HUES64 (cell line): ENCODE measurements around the gene GPBP1.
"Not testable (repeated sequence)": the region's sequence is repeated elsewhere in the genome, so short reads cannot be mapped to it uniquely, and the experiment has no call there.

Source experiments
- H3K27ac ChIP-seq: 2 replicates; pipeline ENCODE4 v1.7.0; 2013; ENCODE audit warnings: low read depth, low read length, inconsistent platforms
- H3K27me3 ChIP-seq: 2 replicates; pipeline ENCODE4 v1.6.1; 2013; ENCODE audit warnings: mild to moderate bottlenecking, low read length; ENCODE audit not compliant: insufficient read depth
- H3K36me3 ChIP-seq: 2 replicates; pipeline ENCODE4 v1.6.1; 2013; ENCODE audit warnings: mild to moderate bottlenecking, low read length; ENCODE audit not compliant: insufficient read depth
- H3K4me1 ChIP-seq: 2 replicates; pipeline ENCODE4 v1.6.1; 2013; ENCODE audit warnings: mild to moderate bottlenecking, low read length, moderate library complexity; ENCODE audit not compliant: insufficient read depth
- H3K4me3 ChIP-seq: 2 replicates; pipeline ENCODE4 v1.5.1; 2013; ENCODE audit warnings: mild to moderate bottlenecking, low read length, moderate library complexity
- H3K9ac ChIP-seq: 2 replicates; pipeline ENCODE4 v1.6.1; 2013; ENCODE audit warnings: mild to moderate bottlenecking, low read depth, low read length
- H3K9me3 ChIP-seq: 2 replicates; pipeline ENCODE4 v1.6.1; 2013; ENCODE audit warnings: low read depth, low read length; ENCODE audit not compliant: insufficient read depth
- WGBS: fragments of 150-250, 120-280 bp; methylation state at CpG from one replicate; pipeline ENCODE4 v1.1.7; 2013; ENCODE audit warnings: missing lambda C conversion rate; 5-methylcytosine and 5-hydroxymethylcytosine counted together

The GPBP1 gene

GRCh38 chr5:57178238-57178637 is 4.4 kb downstream of the GPBP1 start:
- not testable (repeated sequence) for H3K9ac ChIP-seq, H3K9me3 ChIP-seq, H3K27me3 ChIP-seq, H3K27ac ChIP-seq
- WGBS = 83% methylated on average over 12 of the region's 12 CpGs
- Histone ChIP-seq H3K4me3 (peak overlapping the region; percentile 97), H3K4me1 (peaks cover 26% of the 10 kb centered on the region), H3K36me3 (peaks cover 32% of the 10 kb centered on the region)

- Histone ChIP-seq H3K27ac (no peak overlapping the region), H3K4me1 (peaks cover 26% of the 10 kb centered on the region), H3K9me3 (no peaks in the 10 kb centered on the region), H3K36me3 (peaks cover 44% of the 10 kb centered on the region), H3K4me3 (peak overlapping the region; percentile 97), H3K9ac (peak overlapping the region; percentile 17; the same call in 1 of the 2 replicates), H3K27me3 (no peaks in the 10 kb centered on the region)
- 78% methylated on average over 12 of the region's 12 CpGs for WGBS
Measured at GRCh38 chr5:57179262-57180200, 5.7 kb downstream of the GPBP1 start.

- 92% methylated on average over 10 of the region's 10 CpGs for WGBS
- Histone ChIP-seq H3K27ac (no peak overlapping the region), H3K9ac (no peak overlapping the region), H3K9me3 (no peaks in the 10 kb centered on the region), H3K4me1 (peaks cover 32% of the 10 kb centered on the region), H3K36me3 (peaks cover 41% of the 10 kb centered on the region), H3K4me3 (no peak overlapping the region), H3K27me3 (no peaks in the 10 kb centered on the region)
Measured at GRCh38 chr5:57181154-57181553, 7.3 kb downstream of the GPBP1 start.

GRCh38 chr5:57184322-57184721 is 10.5 kb downstream of the GPBP1 start:
- H3K27me3 ChIP-seq = no peaks in the 10 kb centered on the region
- no peaks in the 10 kb centered on the region for H3K9me3 ChIP-seq
- no peak overlapping the region for H3K9ac ChIP-seq
- peaks cover 13% of the 10 kb centered on the region for H3K36me3 ChIP-seq
- no peak overlapping the region for H3K27ac ChIP-seq
- H3K4me1 ChIP-seq = peaks cover 15% of the 10 kb centered on the region
- no peak overlapping the region for H3K4me3 ChIP-seq
- 91% methylated on average over 2 of the region's 2 CpGs for WGBS

- peaks cover 15% of the 10 kb centered on the region for H3K4me1 ChIP-seq
- H3K4me3 ChIP-seq = no peak overlapping the region
- peaks cover 13% of the 10 kb centered on the region for H3K36me3 ChIP-seq
- H3K27me3 ChIP-seq = no peaks in the 10 kb centered on the region
- WGBS = 87% methylated on average over 7 of the region's 9 CpGs
- no peak overlapping the region for H3K9ac ChIP-seq
- H3K27ac ChIP-seq = no peak overlapping the region
- no peaks in the 10 kb centered on the region for H3K9me3 ChIP-seq
Measured at GRCh38 chr5:57185313-57185712, 11.5 kb downstream of the GPBP1 start.

- Histone ChIP-seq H3K9me3 (no peaks in the 10 kb centered on the region), H3K27ac (no peak overlapping the region), H3K36me3 (peaks cover 13% of the 10 kb centered on the region), H3K27me3 (no peaks in the 10 kb centered on the region), H3K4me3 (no peak overlapping the region), H3K4me1 (peaks cover 15% of the 10 kb centered on the region), H3K9ac (no peak overlapping the region)
- 87% methylated on average over 4 of the region's 4 CpGs for WGBS
Measured at GRCh38 chr5:57186194-57186593, 12.3 kb downstream of the GPBP1 start.

GRCh38 chr5:57187977-57188376 is 14.1 kb downstream of the GPBP1 start:
- H3K4me3 ChIP-seq, H3K27me3 ChIP-seq, H3K27ac ChIP-seq, H3K9ac ChIP-seq, H3K9me3 ChIP-seq: not testable (repeated sequence)
- peaks cover 16% of the 10 kb centered on the region for H3K36me3 ChIP-seq
- peaks cover 15% of the 10 kb centered on the region for H3K4me1 ChIP-seq
- 87% methylated on average over 4 of the region's 4 CpGs for WGBS

- Histone ChIP-seq H3K27me3 (no peaks in the 10 kb centered on the region), H3K4me3 (no peak overlapping the region), H3K9ac (no peak overlapping the region), H3K9me3 (no peaks in the 10 kb centered on the region), H3K4me1 (peaks cover 15% of the 10 kb centered on the region), H3K27ac (no peak overlapping the region), H3K36me3 (peaks cover 13% of the 10 kb centered on the region)
- 94% methylated on average over 3 of the region's 3 CpGs for WGBS
Measured at GRCh38 chr5:57189515-57189914, 15.7 kb downstream of the GPBP1 start.

- WGBS = 97% methylated on average over 2 of the region's 2 CpGs
- Histone ChIP-seq H3K27ac (no peak overlapping the region), H3K27me3 (no peaks in the 10 kb centered on the region), H3K36me3 (peaks cover 13% of the 10 kb centered on the region), H3K9me3 (no peaks in the 10 kb centered on the region), H3K4me3 (no peak overlapping the region), H3K4me1 (peaks cover 11% of the 10 kb centered on the region), H3K9ac (no peak overlapping the region)
Measured at GRCh38 chr5:57190593-57190992, 16.7 kb downstream of the GPBP1 start.

GRCh38 chr5:57191163-57191562 is 17.3 kb downstream of the GPBP1 start:
- H3K36me3 ChIP-seq = peaks cover 16% of the 10 kb centered on the region
- no peaks in the 10 kb centered on the region for H3K9me3 ChIP-seq
- WGBS = 95% methylated on average over 5 of the region's 5 CpGs
- no peak overlapping the region for H3K4me3 ChIP-seq
- H3K9ac ChIP-seq = no peak overlapping the region
- no peak overlapping the region for H3K27ac ChIP-seq
- no peaks in the 10 kb centered on the region for H3K27me3 ChIP-seq
- H3K4me1 ChIP-seq = peaks cover 8% of the 10 kb centered on the region

GRCh38 chr5:57191986-57192385 is 18.1 kb downstream of the GPBP1 start:
- Histone ChIP-seq H3K36me3 (peaks cover 19% of the 10 kb centered on the region), H3K4me1 (peaks cover 8% of the 10 kb centered on the region), H3K9ac (no peak overlapping the region), H3K9me3 (no peaks in the 10 kb centered on the region), H3K4me3 (no peak overlapping the region), H3K27ac (no peak overlapping the region), H3K27me3 (no peaks in the 10 kb centered on the region)
- 98% methylated on average over 2 of the region's 2 CpGs for WGBS
